Measurements from ENCODE around the gene DPP6. TPM values are rescaled to one million over a fixed set of nuclear protein-coding genes. Genes with fewer than 3 reads are reported as not detected.

Gene DPP6
- total RNA-seq, 4 donors from 2014 or later: 0.30 to 11.8 (median 10.7) TPM

GRCh38 chr7:154350892-154351291 is 298.7 kb downstream of the DPP6 start:
- TF ChIP-seq POLR2A (IDR thresholded peaks at IDR 0.05) (no peak), POLR2AphosphoS5 (IDR thresholded peaks at IDR 0.05) (no peak), EP300 (IDR thresholded peaks at IDR 0.05) (no peak)
- TF ChIP-seq, protein P1, sequence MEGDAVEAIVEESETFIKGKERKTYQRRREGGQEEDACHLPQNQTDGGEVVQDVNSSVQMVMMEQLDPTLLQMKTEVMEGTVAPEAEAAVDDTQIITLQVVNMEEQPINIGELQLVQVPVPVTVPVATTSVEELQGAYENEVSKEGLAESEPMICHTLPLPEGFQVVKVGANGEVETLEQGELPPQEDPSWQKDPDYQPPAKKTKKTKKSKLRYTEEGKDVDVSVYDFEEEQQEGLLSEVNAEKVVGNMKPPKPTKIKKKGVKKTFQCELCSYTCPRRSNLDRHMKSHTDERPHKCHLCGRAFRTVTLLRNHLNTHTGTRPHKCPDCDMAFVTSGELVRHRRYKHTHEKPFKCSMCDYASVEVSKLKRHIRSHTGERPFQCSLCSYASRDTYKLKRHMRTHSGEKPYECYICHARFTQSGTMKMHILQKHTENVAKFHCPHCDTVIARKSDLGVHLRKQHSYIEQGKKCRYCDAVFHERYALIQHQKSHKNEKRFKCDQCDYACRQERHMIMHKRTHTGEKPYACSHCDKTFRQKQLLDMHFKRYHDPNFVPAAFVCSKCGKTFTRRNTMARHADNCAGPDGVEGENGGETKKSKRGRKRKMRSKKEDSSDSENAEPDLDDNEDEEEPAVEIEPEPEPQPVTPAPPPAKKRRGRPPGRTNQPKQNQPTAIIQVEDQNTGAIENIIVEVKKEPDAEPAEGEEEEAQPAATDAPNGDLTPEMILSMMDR (IDR thresholded peaks at IDR 0.05): no peak
- H3K27ac ChIP-seq: no peak overlapping the region
- no peaks in the 10 kb centered on the region for H3K4me1 ChIP-seq
- H3K9me3 ChIP-seq: no peaks in the 10 kb centered on the region
- WGBS: 90% methylated on average over 6 of the region's 6 CpGs
- H3K4me3 ChIP-seq: no peak overlapping the region
- DNase-seq (ENCODE audit: low spot score in 2 of 2): no peak
- no peaks in the 10 kb centered on the region for H3K27me3 ChIP-seq
- H3K36me3 ChIP-seq: no peaks in the 10 kb centered on the region

- Histone ChIP-seq H3K9me3 (no peaks in the 10 kb centered on the region), H3K36me3 (no peaks in the 10 kb centered on the region), H3K27ac (no peak overlapping the region), H3K4me1 (no peaks in the 10 kb centered on the region), H3K27me3 (no peaks in the 10 kb centered on the region), H3K4me3 (no peak overlapping the region)
- no peak for DNase-seq (ENCODE audit: low spot score in 2 of 2)
- no peak for TF ChIP-seq EP300 (IDR thresholded peaks at IDR 0.05)
- TF ChIP-seq POLR2A (IDR thresholded peaks at IDR 0.05): no peak
- no peak for TF ChIP-seq POLR2AphosphoS5 (IDR thresholded peaks at IDR 0.05)
- TF ChIP-seq, protein P1 (IDR thresholded peaks at IDR 0.05): no peak
- 48% methylated on average over 5 of the region's 5 CpGs for WGBS
Observed at GRCh38 chr7:154353355-154353767, 301.2 kb downstream of the DPP6 start.

DNA sequence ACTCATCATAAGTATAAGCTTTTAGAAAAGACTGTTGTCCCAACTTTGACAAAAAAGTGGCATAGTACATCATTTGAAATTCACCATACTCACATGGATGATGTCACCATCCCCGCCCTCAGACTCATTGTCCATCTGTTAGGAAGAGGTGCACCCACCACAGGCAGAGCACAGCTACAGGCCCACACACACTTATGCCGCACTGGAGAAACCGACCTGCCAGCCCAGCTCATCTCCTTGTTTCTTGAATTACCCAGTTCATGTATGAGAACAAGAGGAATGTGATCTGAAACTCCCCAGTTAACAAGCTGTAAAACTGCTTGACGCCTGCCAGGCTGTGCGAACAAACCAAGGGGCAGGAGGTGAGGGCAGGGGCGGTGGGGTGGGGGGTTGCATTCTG is 312.0 kb downstream of the DPP6 start:
- H3K4me1 ChIP-seq: no peaks in the 10 kb centered on the region
- H3K9me3 ChIP-seq: peaks cover 9% of the 10 kb centered on the region
- H3K4me3 ChIP-seq: no peak overlapping the region
- 71% methylated on average over 6 of the region's 6 CpGs for WGBS
- H3K27me3 ChIP-seq: no peaks in the 10 kb centered on the region
- DNase-seq (ENCODE audit: low spot score in 2 of 2): no peak
- H3K27ac ChIP-seq: no peak overlapping the region
- no peaks in the 10 kb centered on the region for H3K36me3 ChIP-seq
- TF ChIP-seq EP300 (IDR thresholded peaks at IDR 0.05) (no peak), POLR2AphosphoS5 (IDR thresholded peaks at IDR 0.05) (no peak), POLR2A (IDR thresholded peaks at IDR 0.05) (no peak)
- TF ChIP-seq, protein P1 (IDR thresholded peaks at IDR 0.05): no peak

GRCh38 chr7:154371424-154371823 is 319.2 kb downstream of the DPP6 start:
- Histone ChIP-seq H3K27me3 (no peaks in the 10 kb centered on the region), H3K4me3 (no peak overlapping the region), H3K36me3 (no peaks in the 10 kb centered on the region), H3K27ac (no peak overlapping the region), H3K4me1 (no peaks in the 10 kb centered on the region), H3K9me3 (no peaks in the 10 kb centered on the region)
- 59% methylated on average over 2 of the region's 8 CpGs for WGBS
- no peak for DNase-seq (ENCODE audit: low spot score in 2 of 2)
- TF ChIP-seq, protein P1 (IDR thresholded peaks at IDR 0.05): no peak

GRCh38 chr7:154372011-154372601 is 319.9 kb downstream of the DPP6 start:
- WGBS: 77% methylated on average over 12 of the region's 12 CpGs
- DNase-seq (ENCODE audit: low spot score in 2 of 2): no peak

DNA sequence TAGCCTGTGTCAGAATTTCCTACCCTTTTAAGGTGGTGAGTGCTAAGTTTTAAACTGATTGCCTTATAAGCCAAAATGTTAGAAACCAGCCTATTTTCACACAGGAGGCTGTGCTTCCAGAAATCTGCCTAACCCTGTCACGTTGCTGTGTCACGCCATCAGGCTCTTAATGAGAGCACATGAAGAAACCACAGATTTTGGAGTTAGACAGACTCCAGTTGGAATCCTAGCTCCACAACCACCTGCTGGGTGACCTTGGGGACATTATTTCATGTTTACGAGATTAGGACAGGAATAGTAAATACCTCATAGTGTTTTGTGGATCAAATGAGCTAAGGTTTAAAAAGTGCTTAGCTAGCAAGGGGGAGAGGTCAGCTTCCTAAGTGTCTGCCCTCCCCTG is 321.8 kb downstream of the DPP6 start:
- H3K4me3 ChIP-seq: no peak overlapping the region
- H3K27ac ChIP-seq: no peak overlapping the region
- no peak for DNase-seq (ENCODE audit: low spot score in 2 of 2)
- H3K9me3 ChIP-seq: no peaks in the 10 kb centered on the region
- no peaks in the 10 kb centered on the region for H3K4me1 ChIP-seq
- H3K36me3 ChIP-seq: no peaks in the 10 kb centered on the region
- TF ChIP-seq, protein P1 (IDR thresholded peaks at IDR 0.05): no peak
- WGBS: 87% methylated on average over 3 of the region's 3 CpGs
- H3K27me3 ChIP-seq: no peaks in the 10 kb centered on the region

More at GRCh38 chr7:154372011-154372601, 319.9 kb downstream of the DPP6 start:
- no peak for TF ChIP-seq POLR2A (IDR thresholded peaks at IDR 0.05)
- no peak overlapping the region for H3K27ac ChIP-seq
- H3K4me1 ChIP-seq: no peaks in the 10 kb centered on the region
- H3K4me3 ChIP-seq: no peak overlapping the region
- no peaks in the 10 kb centered on the region for H3K36me3 ChIP-seq
- no peaks in the 10 kb centered on the region for H3K27me3 ChIP-seq
- H3K9me3 ChIP-seq: no peaks in the 10 kb centered on the region
